HG03039 (cell line): ENCODE measurements around the gene C18orf32.
"Not testable (repeated sequence)": the region's sequence is repeated elsewhere in the genome, so short reads cannot be mapped to it uniquely, and the experiment has no call there.

ENCODE experiments used
- ATAC-seq: cut with Tn5 transposase; IDR thresholded peaks from one replicate; pipeline ENCODE4 v1.9.1; 2021; ENCODE audit warnings: mild to moderate bottlenecking, moderate library complexity; ENCODE audit not compliant: unreplicated experiment

The C18orf32 gene

GRCh38 chr18:49486953-49487710, at the start of gene C18orf32:
C18orf32 (minus strand) TSS chr18:49487234; CDS start chr18:49483748, 3,486 bp downstream.
- ATAC-seq = peak; percentile 95

GRCh38 chr18:49534846-49535601, 48.0 kb upstream of the C18orf32 start:
- no peak for ATAC-seq

DNA sequence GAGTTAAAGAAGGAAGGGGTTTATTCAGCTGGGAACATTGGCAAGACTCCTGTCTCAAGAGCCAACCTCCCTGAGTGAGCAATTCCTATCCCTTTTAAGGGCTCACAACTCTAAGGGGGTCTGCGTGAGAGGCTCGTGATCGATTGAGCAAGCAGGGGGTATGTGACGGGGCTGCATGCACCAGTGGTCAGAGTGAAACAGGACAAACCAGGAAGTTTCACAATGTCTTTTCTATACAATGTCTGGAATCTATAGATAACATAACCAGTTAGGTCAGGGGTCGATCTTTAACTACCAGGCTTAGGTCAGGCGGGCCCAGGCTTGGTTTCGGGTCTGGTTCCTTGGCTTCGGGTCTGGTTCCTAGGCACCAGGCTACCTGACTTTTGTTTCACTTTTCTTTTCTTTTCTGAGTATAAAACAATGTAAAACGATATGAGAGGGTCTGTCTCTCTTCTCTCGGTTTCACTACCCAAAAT, 44.7 kb upstream of the C18orf32 start:
- ATAC-seq = no peak

GRCh38 chr18:49529596-49529995, 42.6 kb upstream of the C18orf32 start:
- ATAC-seq = no peak

- no peak for ATAC-seq
These were observed 40.7 kb upstream of the C18orf32 start for GRCh38 chr18:49527631-49528327.

GRCh38 chr18:49525981-49526380, 38.9 kb upstream of the C18orf32 start:
- no peak for ATAC-seq

- ATAC-seq = no peak
These were observed 37.9 kb upstream of the C18orf32 start for GRCh38 chr18:49524951-49525350.

DNA sequence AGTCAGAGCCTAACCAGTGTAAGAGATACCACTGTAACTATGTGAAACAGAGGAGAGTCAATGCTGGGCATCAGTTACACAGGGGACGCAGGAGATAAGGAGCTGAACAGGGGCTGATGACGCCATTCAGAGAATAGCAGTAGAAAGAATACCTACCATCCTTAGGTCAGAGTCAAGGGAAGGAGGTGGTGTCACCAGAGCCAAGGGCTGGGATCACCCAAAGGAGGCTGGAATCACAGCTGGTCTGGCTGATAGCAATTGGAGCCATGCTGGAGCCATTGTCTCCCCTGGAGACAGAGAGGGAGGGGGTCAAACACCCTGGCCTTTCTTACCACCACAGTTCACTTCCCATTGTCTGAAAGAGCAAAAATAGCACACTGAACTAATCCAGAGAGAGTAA, 37.3 kb upstream of the C18orf32 start:
- ATAC-seq = no peak

- ATAC-seq = not testable (repeated sequence)
These were observed 36.6 kb upstream of the C18orf32 start for GRCh38 chr18:49523580-49524093.

GRCh38 chr18:49521216-49521835, 34.3 kb upstream of the C18orf32 start:
- ATAC-seq = no peak

- ATAC-seq = no peak
These were observed 33.7 kb upstream of the C18orf32 start for GRCh38 chr18:49520661-49521145.

- no peak for ATAC-seq
These were observed 32.3 kb upstream of the C18orf32 start for GRCh38 chr18:49519101-49519971.

GRCh38 chr18:49517483-49517882, 30.4 kb upstream of the C18orf32 start:
- ATAC-seq = no peak

GRCh38 chr18:49515516-49515915, 28.5 kb upstream of the C18orf32 start:
- no peak for ATAC-seq

DNA sequence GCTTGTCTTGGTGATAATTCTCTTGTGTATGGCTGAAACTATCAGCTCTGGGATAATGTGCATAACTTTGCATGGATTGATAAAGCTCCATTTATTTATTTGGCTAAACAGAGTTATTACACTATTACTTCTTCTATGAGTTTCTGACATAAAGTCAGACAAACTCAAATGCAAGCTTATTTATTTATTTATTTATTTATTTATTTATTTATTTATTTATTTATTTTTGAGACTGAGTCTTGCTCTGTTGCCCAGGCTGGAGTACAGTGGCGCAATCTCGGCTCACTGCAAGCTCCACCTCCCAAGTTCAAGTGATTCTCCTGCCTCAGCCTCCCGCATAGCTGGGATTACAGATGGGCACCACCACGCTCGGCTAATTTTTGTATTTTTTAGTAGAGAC, 28.0 kb upstream of the C18orf32 start:
- ATAC-seq = not testable (repeated sequence)

GRCh38 chr18:49514577-49514976, 27.5 kb upstream of the C18orf32 start:
- ATAC-seq = no peak

GRCh38 chr18:49512876-49513275, 25.8 kb upstream of the C18orf32 start:
- ATAC-seq = not testable (repeated sequence)

DNA sequence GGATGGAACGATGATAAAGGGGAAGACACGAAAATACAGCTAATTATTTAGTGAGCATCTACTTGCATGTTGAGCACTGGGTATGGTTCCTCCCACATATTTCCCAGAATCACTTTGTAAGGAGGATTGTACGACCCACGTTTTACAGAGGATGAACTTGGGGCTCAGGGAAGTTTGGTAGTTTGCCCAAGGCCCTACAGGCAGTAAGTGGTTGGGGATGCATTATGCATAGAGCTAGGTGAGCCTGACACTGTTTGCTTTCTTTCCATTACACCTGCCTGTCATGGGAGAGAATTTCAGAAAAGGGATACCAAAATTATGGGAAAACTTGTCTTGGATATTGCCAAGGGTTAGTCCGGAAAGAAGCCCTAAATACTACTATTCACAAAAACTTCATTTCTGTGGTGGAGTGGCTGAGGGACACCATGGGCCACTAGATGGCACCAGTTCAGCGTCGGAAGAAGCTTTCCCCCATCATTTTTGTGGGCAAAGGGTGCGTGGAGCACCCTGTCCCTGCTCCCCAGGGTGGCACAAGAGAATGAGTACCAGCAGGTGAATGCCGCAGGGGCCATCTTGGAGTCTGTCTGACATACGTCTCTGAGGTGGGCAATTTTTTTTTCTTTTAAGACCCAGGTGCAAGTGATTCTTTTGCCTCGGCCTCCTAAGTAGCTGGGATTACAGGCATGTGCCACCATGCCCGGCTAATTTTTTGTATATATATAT, 23.5 kb upstream of the C18orf32 start:
- no peak for ATAC-seq

- not testable (repeated sequence) for ATAC-seq
These were observed 19.4 kb upstream of the C18orf32 start for GRCh38 chr18:49506438-49506837.
